DND-41 (cell line): ENCODE results near the gene ZBTB49.
A peak's percentile ranks its signal among the peaks of the same experiment; 100 is the strongest.

Source experiments
- ATAC-seq: fragments of 200-7000 bp; cut with Tn5 transposase; 3 replicates; pipeline ENCODE4 v1.9.1; 2021; ENCODE audit warnings: low read depth; ENCODE audit not compliant: insufficient read depth
- DNase-seq: peaks from one replicate; pipeline ENCODE4 v3.0.0-alpha.2; 2020
- H2AFZ ChIP-seq: 2 replicates; pipeline ENCODE4 v1.6.0; 2012; ENCODE audit warnings: low read depth, low read length
- H3K27ac ChIP-seq: 2 replicates; pipeline ENCODE4 v1.5.1; 2012; ENCODE audit warnings: low read length, inconsistent platforms
- H3K27me3 ChIP-seq: fragments of 200-600 bp; sonication (generic); 2 replicates; pipeline ENCODE4 v1.6.0; 2012; ENCODE audit warnings: low read length, mild to moderate bottlenecking, inconsistent platforms; ENCODE audit not compliant: insufficient read depth, poor library complexity
- H3K36me3 ChIP-seq: 2 replicates; pipeline ENCODE4 v1.5.1; 2012; ENCODE audit warnings: low read length, inconsistent platforms; ENCODE audit not compliant: insufficient read depth
- H3K4me1 ChIP-seq: 2 replicates; pipeline ENCODE4 v1.5.1; 2012; ENCODE audit warnings: mild to moderate bottlenecking, low read length; ENCODE audit not compliant: insufficient read depth
- H3K4me2 ChIP-seq: 2 replicates; pipeline ENCODE4 v1.6.0; 2012; ENCODE audit warnings: mild to moderate bottlenecking, moderate library complexity, low read length, inconsistent platforms; ENCODE audit not compliant: insufficient read depth
- H3K4me3 ChIP-seq, 2 experiments: fragments of 200-600 bp in 1 of 2; shearing (Covaris generic) in 1 of 2; 2 replicates each; pipeline ENCODE4 v1.5.1; 2012 to 2016; ENCODE audit warnings: inconsistent platforms in 2 of 2, low read length in 2 of 2, mild to moderate bottlenecking in 2 of 2, low read depth in 1 of 2, moderate library complexity in 1 of 2
- H3K79me2 ChIP-seq: 2 replicates; pipeline ENCODE4 v1.6.0; 2012; ENCODE audit warnings: low read length, inconsistent platforms; ENCODE audit not compliant: insufficient read depth
- H3K9ac ChIP-seq: 2 replicates; pipeline ENCODE4 v1.6.0; 2012; ENCODE audit warnings: low read depth, mild to moderate bottlenecking, inconsistent platforms, low read length, moderate library complexity
- H3K9me3 ChIP-seq: 2 replicates; pipeline ENCODE4 v1.5.1; 2012; ENCODE audit warnings: low read length, moderate library complexity, mild to moderate bottlenecking, inconsistent platforms; ENCODE audit not compliant: insufficient read depth, severe bottlenecking
- H4K20me1 ChIP-seq: 2 replicates; pipeline ENCODE4 v1.6.0; 2012; ENCODE audit warnings: low read length; ENCODE audit not compliant: insufficient read depth
- EZH2 ChIP-seq: IDR thresholded peaks from 3 replicates; pipeline ENCODE4 v1.6.1; 2012; ENCODE audit warnings: borderline replicate concordance, low read depth, mild to moderate bottlenecking, moderate library complexity, low read length, inconsistent platforms; ENCODE audit not compliant: severe bottlenecking
- TF ChIP-seq, protein P1 (sequence below): IDR thresholded peaks from 2 replicates; pipeline ENCODE4 v1.5.1; 2012; ENCODE audit warnings: borderline replicate concordance, low read length, moderate library complexity, mild to moderate bottlenecking; ENCODE audit not compliant: poor library complexity, severe bottlenecking; ENCODE audit errors: extremely low read depth

ZBTB49 gene

GRCh38 chr4:4289597-4289940 is 482 bp upstream of the ZBTB49 start:
- H3K79me2 ChIP-seq: peaks cover 83% of the 10 kb centered on the region
- H3K4me2 ChIP-seq: peak overlapping the region; percentile 86
- peaks cover 16% of the 10 kb centered on the region; the same call in 1 of the 2 replicates for H4K20me1 ChIP-seq
- DNase-seq: no peak
- no peak for TF ChIP-seq EZH2
- TF ChIP-seq, protein P1, sequence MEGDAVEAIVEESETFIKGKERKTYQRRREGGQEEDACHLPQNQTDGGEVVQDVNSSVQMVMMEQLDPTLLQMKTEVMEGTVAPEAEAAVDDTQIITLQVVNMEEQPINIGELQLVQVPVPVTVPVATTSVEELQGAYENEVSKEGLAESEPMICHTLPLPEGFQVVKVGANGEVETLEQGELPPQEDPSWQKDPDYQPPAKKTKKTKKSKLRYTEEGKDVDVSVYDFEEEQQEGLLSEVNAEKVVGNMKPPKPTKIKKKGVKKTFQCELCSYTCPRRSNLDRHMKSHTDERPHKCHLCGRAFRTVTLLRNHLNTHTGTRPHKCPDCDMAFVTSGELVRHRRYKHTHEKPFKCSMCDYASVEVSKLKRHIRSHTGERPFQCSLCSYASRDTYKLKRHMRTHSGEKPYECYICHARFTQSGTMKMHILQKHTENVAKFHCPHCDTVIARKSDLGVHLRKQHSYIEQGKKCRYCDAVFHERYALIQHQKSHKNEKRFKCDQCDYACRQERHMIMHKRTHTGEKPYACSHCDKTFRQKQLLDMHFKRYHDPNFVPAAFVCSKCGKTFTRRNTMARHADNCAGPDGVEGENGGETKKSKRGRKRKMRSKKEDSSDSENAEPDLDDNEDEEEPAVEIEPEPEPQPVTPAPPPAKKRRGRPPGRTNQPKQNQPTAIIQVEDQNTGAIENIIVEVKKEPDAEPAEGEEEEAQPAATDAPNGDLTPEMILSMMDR: no peak
- H2AFZ ChIP-seq: peak overlapping the region; percentile 80
- peak overlapping the region; percentile 73 to 86 for H3K4me3 ChIP-seq
- H3K9ac ChIP-seq: peak overlapping the region; percentile 70
- peaks cover 36% of the 10 kb centered on the region for H3K4me1 ChIP-seq
- peak overlapping the region; percentile 75 for H3K27ac ChIP-seq
- H3K36me3 ChIP-seq: peaks cover 23% of the 10 kb centered on the region
- no peaks in the 10 kb centered on the region for H3K27me3 ChIP-seq
- no peaks in the 10 kb centered on the region for H3K9me3 ChIP-seq
- peak; percentile 15 for ATAC-seq

- Histone ChIP-seq H2AFZ (no peak overlapping the region), H3K9me3 (no peaks in the 10 kb centered on the region), H3K79me2 (peaks cover 94% of the 10 kb centered on the region), H3K27ac (no peak overlapping the region), H3K4me1 (peaks cover 27% of the 10 kb centered on the region), H4K20me1 (peaks cover 16% of the 10 kb centered on the region; the same call in 1 of the 2 replicates), H3K9ac (no peak overlapping the region), H3K36me3 (peaks cover 9% of the 10 kb centered on the region; the same call in 1 of the 2 replicates), H3K4me3 (no peak overlapping the region), H3K4me2 (no peak overlapping the region), H3K27me3 (no peaks in the 10 kb centered on the region)
- DNase-seq: no peak
- TF ChIP-seq, protein P1: no peak
- no peak for TF ChIP-seq EZH2
- ATAC-seq: no peak
Measured at GRCh38 chr4:4293279-4293678, 3.2 kb downstream of the ZBTB49 start.

- H3K4me1 ChIP-seq: peaks cover 9% of the 10 kb centered on the region
- peaks cover 15% of the 10 kb centered on the region; the same call in 1 of the 2 replicates for H3K36me3 ChIP-seq
- ATAC-seq: no peak
- no peak overlapping the region for H3K9ac ChIP-seq
- H3K4me2 ChIP-seq: no peak overlapping the region
- H3K9me3 ChIP-seq: no peaks in the 10 kb centered on the region
- no peak overlapping the region for H2AFZ ChIP-seq
- H3K79me2 ChIP-seq: peaks cover 76% of the 10 kb centered on the region
- DNase-seq: no peak
- H3K4me3 ChIP-seq: no peak overlapping the region
- no peak for TF ChIP-seq EZH2
- TF ChIP-seq, protein P1: no peak
- peaks cover 19% of the 10 kb centered on the region; the same call in 1 of the 2 replicates for H4K20me1 ChIP-seq
- no peaks in the 10 kb centered on the region for H3K27me3 ChIP-seq
- no peak overlapping the region for H3K27ac ChIP-seq
Measured at GRCh38 chr4:4296283-4296846, 6.3 kb downstream of the ZBTB49 start.

GRCh38 chr4:4299006-4299405 is 9.0 kb downstream of the ZBTB49 start:
- Histone ChIP-seq H3K9me3 (no peaks in the 10 kb centered on the region), H3K9ac (no peak overlapping the region), H3K36me3 (peaks cover 28% of the 10 kb centered on the region), H3K4me2 (no peak overlapping the region), H4K20me1 (peaks cover 11% of the 10 kb centered on the region; the same call in 1 of the 2 replicates), H3K79me2 (peaks cover 50% of the 10 kb centered on the region), H3K4me3 (no peak overlapping the region), H3K27ac (no peak overlapping the region), H2AFZ (no peak overlapping the region), H3K4me1 (no peaks in the 10 kb centered on the region), H3K27me3 (no peaks in the 10 kb centered on the region)
- no peak for DNase-seq
- no peak for ATAC-seq
- TF ChIP-seq, protein P1: no peak
- no peak for TF ChIP-seq EZH2
